Thyroid gland (tissue), 4 donors: Measurements from ENCODE around the gene CA4.

Experiments
- CTCF ChIP-seq, 6 experiments: fragments of 200-600 bp in 3 of 6; fragments of 450-650 bp in 3 of 6; sonication (generic) in 3 of 6; IDR thresholded peaks; one replicate each; pipeline ENCODE4 v1.5.1; 2016 to 2019; ENCODE audit warnings: antibody characterized with exemption in 6 of 6, mild to moderate bottlenecking in 2 of 6, inconsistent platforms in 1 of 6, moderate library complexity in 1 of 6
- POLR2A ChIP-seq, 2 donors: fragments of 450-650 bp; IDR thresholded peaks; one replicate each; pipeline ENCODE4 v1.6.1; 2017; ENCODE audit warnings: antibody characterized with exemption in 2 of 2, mild to moderate bottlenecking in 2 of 2, moderate library complexity in 1 of 2

- TF ChIP-seq POLR2A (IDR thresholded peaks at IDR 0.05) (no peak), CTCF (IDR thresholded peaks at IDR 0.05) (no peak)
Measured at GRCh38 chr17:60148373-60148772, 1.4 kb upstream of the CA4 start.
